RWPE1 (cell line): ENCODE data around the gene AVPR2.

Source experiments
- CTCF ChIA-PET: fragments of 350-600 bp; sonication (Branson Sonifier 250); formaldehyde crosslinking; extraction: SDS; loops from one replicate; lab custom pipeline; 2021; lab: Yijun Ruan, JAX
- POLR2A ChIA-PET: fragments of 400-600 bp; formaldehyde crosslinking; extraction: SDS; loops from one replicate; lab custom pipeline; 2020; ENCODE audit warnings: antibody characterized with exemption; ENCODE audit not compliant: low non-redundant PET; lab: Yijun Ruan, JAX
- DNase-seq: peaks from one replicate; pipeline ENCODE4 v3.0.0; 2012; ENCODE audit warnings: low spot score
- H3K27ac ChIP-seq: fragments of 450-650 bp; 2 replicates; pipeline ENCODE4 v1.5.1; 2017
- TF ChIP-seq, protein P1 (sequence below): fragments of 450-650 bp; conservative IDR thresholded peaks from 2 replicates; pipeline ENCODE4 v1.5.1; 2017; ENCODE audit warnings: low read depth, mild to moderate bottlenecking

AVPR2 gene

DNA sequence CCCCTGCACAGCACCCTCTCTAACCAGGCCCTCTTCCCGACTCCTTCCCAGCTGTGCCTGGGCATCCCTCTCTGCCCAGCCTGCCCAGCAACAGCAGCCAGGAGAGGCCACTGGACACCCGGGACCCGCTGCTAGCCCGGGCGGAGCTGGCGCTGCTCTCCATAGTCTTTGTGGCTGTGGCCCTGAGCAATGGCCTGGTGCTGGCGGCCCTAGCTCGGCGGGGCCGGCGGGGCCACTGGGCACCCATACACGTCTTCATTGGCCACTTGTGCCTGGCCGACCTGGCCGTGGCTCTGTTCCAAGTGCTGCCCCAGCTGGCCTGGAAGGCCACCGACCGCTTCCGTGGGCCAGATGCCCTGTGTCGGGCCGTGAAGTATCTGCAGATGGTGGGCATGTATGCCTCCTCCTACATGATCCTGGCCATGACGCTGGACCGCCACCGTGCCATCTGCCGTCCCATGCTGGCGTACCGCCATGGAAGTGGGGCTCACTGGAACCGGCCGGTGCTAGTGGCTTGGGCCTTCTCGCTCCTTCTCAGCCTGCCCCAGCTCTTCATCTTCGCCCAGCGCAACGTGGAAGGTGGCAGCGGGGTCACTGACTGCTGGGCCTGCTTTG is 1.1 kb downstream of the AVPR2 start:
- POLR2A ChIA-PET: no interaction called here
- H3K27ac ChIP-seq: no peak overlapping the region
- TF ChIP-seq, protein P1, sequence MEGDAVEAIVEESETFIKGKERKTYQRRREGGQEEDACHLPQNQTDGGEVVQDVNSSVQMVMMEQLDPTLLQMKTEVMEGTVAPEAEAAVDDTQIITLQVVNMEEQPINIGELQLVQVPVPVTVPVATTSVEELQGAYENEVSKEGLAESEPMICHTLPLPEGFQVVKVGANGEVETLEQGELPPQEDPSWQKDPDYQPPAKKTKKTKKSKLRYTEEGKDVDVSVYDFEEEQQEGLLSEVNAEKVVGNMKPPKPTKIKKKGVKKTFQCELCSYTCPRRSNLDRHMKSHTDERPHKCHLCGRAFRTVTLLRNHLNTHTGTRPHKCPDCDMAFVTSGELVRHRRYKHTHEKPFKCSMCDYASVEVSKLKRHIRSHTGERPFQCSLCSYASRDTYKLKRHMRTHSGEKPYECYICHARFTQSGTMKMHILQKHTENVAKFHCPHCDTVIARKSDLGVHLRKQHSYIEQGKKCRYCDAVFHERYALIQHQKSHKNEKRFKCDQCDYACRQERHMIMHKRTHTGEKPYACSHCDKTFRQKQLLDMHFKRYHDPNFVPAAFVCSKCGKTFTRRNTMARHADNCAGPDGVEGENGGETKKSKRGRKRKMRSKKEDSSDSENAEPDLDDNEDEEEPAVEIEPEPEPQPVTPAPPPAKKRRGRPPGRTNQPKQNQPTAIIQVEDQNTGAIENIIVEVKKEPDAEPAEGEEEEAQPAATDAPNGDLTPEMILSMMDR: no peak
- DNase-seq: no peak
- CTCF ChIA-PET: no interaction called here

DNA sequence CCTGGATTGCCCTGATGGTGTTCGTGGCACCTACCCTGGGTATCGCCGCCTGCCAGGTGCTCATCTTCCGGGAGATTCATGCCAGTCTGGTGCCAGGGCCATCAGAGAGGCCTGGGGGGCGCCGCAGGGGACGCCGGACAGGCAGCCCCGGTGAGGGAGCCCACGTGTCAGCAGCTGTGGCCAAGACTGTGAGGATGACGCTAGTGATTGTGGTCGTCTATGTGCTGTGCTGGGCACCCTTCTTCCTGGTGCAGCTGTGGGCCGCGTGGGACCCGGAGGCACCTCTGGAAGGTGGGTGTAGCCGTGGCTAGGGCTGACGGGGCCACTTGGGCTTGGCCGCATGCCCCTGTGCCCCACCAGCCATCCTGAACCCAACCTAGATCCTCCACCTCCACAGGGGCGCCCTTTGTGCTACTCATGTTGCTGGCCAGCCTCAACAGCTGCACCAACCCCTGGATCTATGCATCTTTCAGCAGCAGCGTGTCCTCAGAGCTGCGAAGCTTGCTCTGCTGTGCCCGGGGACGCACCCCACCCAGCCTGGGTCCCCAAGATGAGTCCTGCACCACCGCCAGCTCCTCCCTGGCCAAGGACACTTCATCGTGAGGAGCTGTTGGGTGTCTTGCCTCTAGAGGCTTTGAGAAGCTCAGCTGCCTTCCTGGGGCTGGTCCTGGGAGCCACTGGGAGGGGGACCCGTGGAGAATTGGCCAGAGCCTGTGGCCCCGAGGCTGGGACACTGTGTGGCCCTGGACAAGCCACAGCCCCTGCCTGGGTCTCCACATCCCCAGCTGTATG is 1.8 kb downstream of the AVPR2 start:
- DNase-seq: no peak
- no peak overlapping the region for H3K27ac ChIP-seq
- ChIA-PET CTCF (interaction anchor here (0.8 kb wide), 1 partner anchor 41 kb away, joined by 3 read pairs; no protein-coding TSS in a partner anchor), POLR2A (no interaction called here)
- TF ChIP-seq, protein P1: no peak

DNA sequence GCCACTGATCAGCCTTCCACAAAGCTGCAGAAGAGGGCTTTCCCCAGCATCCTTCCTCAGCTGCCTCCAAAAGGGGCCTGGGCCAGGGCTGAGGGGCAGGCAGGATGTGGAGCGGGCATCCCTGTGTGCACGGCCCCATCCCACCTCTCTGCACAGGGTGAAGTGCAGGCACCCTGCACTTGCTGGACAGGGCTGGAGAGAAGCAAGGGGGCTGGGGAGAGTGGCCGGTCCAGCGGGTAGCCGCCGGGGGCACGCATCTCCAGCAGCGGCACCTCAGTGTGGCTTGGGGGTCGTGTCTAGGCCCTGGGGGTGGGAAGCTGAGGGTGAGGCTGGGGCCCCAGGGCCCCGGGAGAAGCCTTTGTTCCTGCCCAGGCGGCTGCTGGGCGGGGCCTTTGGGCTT is 3.0 kb downstream of the AVPR2 start:
- DNase-seq: no peak
- POLR2A ChIA-PET: no interaction called here
- CTCF ChIA-PET: interaction anchor here (0.8 kb wide), 1 partner anchor 40 kb away, joined by 3 read pairs; no protein-coding TSS in a partner anchor
- H3K27ac ChIP-seq: no peak overlapping the region
- TF ChIP-seq, protein P1: no peak

DNA sequence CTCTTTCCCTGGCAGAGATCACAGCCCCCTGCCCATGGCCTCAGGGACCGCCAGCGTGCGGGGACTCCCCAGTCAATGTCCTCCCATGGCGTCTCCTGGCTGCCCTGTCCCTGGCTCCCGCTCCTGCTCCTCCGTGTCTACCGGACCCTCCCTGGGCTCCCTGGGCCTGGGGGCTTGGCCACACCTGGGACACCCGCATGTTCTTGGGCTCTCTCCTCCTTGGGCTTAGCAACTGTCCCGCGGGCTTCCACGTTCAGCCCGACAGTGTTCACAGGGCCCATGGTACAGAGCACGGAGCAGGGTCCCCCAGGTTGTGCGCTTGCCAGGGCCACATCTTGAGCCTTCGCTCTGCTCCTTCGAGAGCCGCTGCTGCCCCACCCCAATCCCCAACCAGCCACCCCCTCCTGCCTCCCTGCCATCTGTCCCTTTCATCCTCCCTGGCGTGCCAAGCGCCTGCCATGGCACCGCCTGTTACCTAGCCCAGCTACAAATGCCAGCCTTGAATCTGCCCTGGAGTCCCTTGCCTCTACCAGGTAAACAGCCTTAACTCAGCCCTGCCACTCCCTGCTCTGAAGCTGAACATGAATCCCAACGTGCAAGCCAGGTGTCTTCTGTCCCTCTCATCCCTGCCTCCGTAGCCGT is 3.9 kb downstream of the AVPR2 start:
- POLR2A ChIA-PET: no interaction called here

DNA sequence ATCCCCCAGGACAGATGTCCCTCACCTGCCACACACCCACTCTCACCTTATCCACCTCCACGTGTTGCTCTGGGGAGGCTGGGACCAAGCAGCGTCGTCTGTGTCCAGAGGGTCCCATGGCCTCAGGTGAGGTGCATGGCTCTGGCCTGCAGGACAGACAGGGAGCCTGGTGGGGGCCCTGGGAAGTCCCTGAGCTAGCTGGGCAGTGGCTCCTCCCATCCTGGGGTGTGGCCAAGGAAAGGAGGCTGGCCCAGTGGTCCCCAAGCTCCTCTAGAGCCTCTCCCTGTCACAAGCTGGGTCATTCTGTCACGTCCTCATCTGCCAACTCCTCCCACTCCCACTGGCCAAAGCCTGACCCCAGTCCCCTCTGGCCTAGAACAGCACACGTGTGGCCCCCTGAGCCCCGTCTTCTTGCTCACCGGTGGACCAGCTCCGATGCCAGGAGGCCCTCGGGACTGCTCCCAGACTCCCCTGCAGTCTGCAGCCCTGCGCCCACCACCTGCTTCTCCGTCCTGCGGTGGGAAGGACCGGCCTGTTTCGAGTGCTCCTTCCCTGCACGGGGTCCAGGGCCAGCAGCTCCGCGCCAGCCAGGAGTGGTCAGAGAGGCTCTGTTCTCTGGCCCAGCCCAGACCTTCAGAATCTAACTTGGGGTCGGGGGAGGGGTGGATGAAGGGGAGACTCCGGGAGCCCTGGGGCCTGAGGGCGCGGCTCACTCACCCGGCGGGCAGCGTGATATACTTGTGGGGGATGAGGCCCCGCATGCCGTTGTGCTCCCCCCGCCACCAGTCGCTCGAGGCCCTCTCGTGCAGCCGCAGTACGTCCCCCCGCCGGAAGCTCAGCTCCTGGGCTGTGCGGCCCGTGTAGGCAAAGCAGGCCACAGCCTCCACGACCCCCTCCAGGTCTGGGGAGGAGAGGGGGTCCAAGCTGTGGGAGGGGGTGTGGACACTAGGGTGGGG is 4.8 kb downstream of the AVPR2 start:
- ChIA-PET CTCF (interaction anchor here (0.6 to 0.8 kb wide), 2 partner anchors 14 to 416 kb away, joined by 3 read pairs; no protein-coding TSS in a partner anchor), POLR2A (interaction anchor here (0.5 kb wide), 1 partner anchor 115 kb away, joined by 4 read pairs; the partner anchor contains the start of gene SSR4)

More for the DNA sequence above, 3.9 kb downstream of the AVPR2 start:
- no peak for DNase-seq
- no peak overlapping the region for H3K27ac ChIP-seq
- TF ChIP-seq, protein P1: no peak
- CTCF ChIA-PET: no interaction called here

More for the DNA sequence above, 4.8 kb downstream of the AVPR2 start:
- TF ChIP-seq, protein P1: no peak
- DNase-seq: no peak
- H3K27ac ChIP-seq: no peak overlapping the region
